Adrenal gland (tissue), 5 donors: ENCODE data around the gene PRR20G.

Source experiments
- CTCF ChIP-seq, 6 experiments: fragments of 450-650 bp in 4 of 6; fragments of 200-600 bp in 2 of 6; sonication (generic) in 1 of 6; IDR thresholded peaks; 1 replicate in 5 of 6; 2 replicates in 1 of 6; pipeline versions ENCODE4 v1.5.1 to v1.8.0; 2016 to 2021; ENCODE audit warnings: antibody characterized with exemption in 6 of 6, mild to moderate bottlenecking in 2 of 6, moderate library complexity in 1 of 6
- POLR2A ChIP-seq, 2 donors: fragments of 450-650 bp; IDR thresholded peaks; one replicate each; pipeline ENCODE4 v1.6.1; 2017; ENCODE audit warnings: antibody characterized with exemption in 2 of 2, mild to moderate bottlenecking in 2 of 2, moderate library complexity in 1 of 2
- donor health status: DM: no; HTN: no; CAD: no.

GRCh38 chr3:127237835-127238234 lies 50.0 kb downstream of the PRR20G start:
- TF ChIP-seq POLR2A (IDR thresholded peaks at IDR 0.05) = no peak
- TF ChIP-seq CTCF (IDR thresholded peaks at IDR 0.05) = no peak
